ENCODE data around the gene SLC44A4.

DNA sequence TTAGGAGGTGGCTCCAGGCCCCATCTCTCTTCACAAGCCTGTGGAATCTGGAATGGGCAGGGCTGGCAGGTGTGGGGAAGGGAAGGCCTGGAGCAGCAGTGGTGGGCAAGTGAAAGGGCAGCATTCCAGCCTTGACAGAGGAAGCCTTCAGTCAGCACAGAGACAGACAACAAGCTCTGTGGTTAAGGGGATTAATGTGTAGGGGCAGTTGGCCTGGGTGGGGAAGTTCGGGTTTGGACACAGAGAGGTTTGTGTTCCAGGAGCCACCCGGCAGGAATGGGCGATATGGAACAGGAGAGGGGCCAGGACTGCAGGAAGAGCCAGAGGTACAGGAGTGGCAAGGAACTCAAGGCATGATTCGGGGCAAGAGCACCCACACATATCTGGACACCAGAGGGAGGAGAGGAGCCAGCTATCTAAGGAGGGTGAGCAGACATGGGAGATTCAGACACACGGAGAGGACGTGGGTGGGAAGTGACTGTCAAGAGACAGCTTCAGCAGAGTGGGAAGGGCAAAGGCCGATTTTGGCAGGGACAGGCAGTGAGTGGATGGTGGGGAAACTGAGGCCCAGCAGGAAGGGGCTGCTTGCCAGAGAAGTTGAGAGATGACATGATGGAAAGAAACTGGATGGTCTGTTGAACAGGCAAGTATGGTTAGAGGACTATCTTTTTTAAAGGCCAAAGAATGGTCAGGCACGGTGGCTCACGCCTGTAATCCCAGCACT, 2.5 kb upstream of the SLC44A4 start:
- no peak for TF ChIP-seq SFPQ (IDR thresholded peaks at IDR 0.05; ENCODE audit: low read depth, low read length)
- TF ChIP-seq GATA2 (CRISPR knock-in tag; IDR thresholded peaks at IDR 0.05), result no peak
- no peak for TF ChIP-seq POLR2AphosphoS5 (IDR thresholded peaks at IDR 0.05; ENCODE audit: control insufficient read depth, insufficient read depth, low read depth, low read length)
- no peak for TF ChIP-seq KDM1A (IDR thresholded peaks at IDR 0.05)
- TF ChIP-seq GABPA (tag; conservative IDR thresholded peaks at IDR 0.05; ENCODE audit: low read depth), result no peak
- TF ChIP-seq U2AF2 (optimal IDR thresholded peaks at IDR 0.05; ENCODE audit: low read depth, low read length), result no peak
- TF ChIP-seq ZBTB33 (CRISPR knock-in tag; IDR thresholded peaks at IDR 0.05), result no peak
- TF ChIP-seq CBX8 (IDR thresholded peaks at IDR 0.05; ENCODE audit: borderline replicate concordance, extremely low read depth, low read depth, low read length, poor library complexity, severe bottlenecking), result no peak
- no peak for TF ChIP-seq SREBF2 (CRISPR knock-in tag; IDR thresholded peaks at IDR 0.05)
- no peak for TF ChIP-seq PKNOX1 (IDR thresholded peaks at IDR 0.05)
- no peak for TF ChIP-seq E2F4 (CRISPR knock-in tag; IDR thresholded peaks at IDR 0.05; ENCODE audit: low read depth)
